Fibroblast of lung (primary cell): ENCODE measurements around the gene NECTIN3. TPM values are rescaled to one million over a fixed set of nuclear protein-coding genes. Genes with fewer than 3 reads are reported as not detected.

Experiments
- DNase-seq, 2 donors: peaks; one replicate each; pipeline versions ENCODE4 v3.0.0 to v3.0.0-alpha.2; 2010; ENCODE audit warnings: low read depth in 2 of 2
- H2AFZ ChIP-seq: 2 replicates; pipeline ENCODE4 v1.5.1; 2012; ENCODE audit warnings: low read length, control low read depth, inconsistent platforms
- H3K27ac ChIP-seq: 2 replicates; pipeline ENCODE4 v1.5.1; 2011; ENCODE audit warnings: low read length, control low read depth; ENCODE audit not compliant: insufficient read depth
- H3K27me3 ChIP-seq: 2 replicates; pipeline ENCODE4 v1.5.1; 2011; ENCODE audit warnings: mild to moderate bottlenecking, low read length; ENCODE audit not compliant: control insufficient read depth, insufficient read depth
- H3K36me3 ChIP-seq: 2 replicates; pipeline ENCODE4 v1.5.1; 2011; ENCODE audit warnings: low read length; ENCODE audit not compliant: control insufficient read depth, insufficient read depth
- H3K4me1 ChIP-seq: 2 replicates; pipeline ENCODE4 v1.5.1; 2011; ENCODE audit warnings: low read length; ENCODE audit not compliant: control insufficient read depth, insufficient read depth; ENCODE audit errors: extremely low read depth
- H3K4me2 ChIP-seq: 2 replicates; pipeline ENCODE4 v1.5.1; 2011; ENCODE audit warnings: low read length, control low read depth; ENCODE audit not compliant: insufficient read depth; ENCODE audit errors: extremely low read depth
- H3K4me3 ChIP-seq, 4 experiments: fragments of 200-600 bp in 1 of 4; sonication (generic) in 1 of 4; replicated peaks in 1 of 4; 2 replicates each; pipeline ENCODE4 v1.5.1; 2011 to 2016; ENCODE audit warnings: low read length in 4 of 4, low read depth in 3 of 4, mild to moderate bottlenecking in 3 of 4, control low read depth in 2 of 4, inconsistent platforms in 1 of 4, mixed read lengths in 1 of 4; ENCODE audit not compliant: insufficient read depth in 1 of 4; ENCODE audit errors: control extremely low read depth in 1 of 4
- H3K79me2 ChIP-seq: 2 replicates; pipeline ENCODE4 v1.5.1; 2012; ENCODE audit warnings: mild to moderate bottlenecking, low read length, inconsistent platforms; ENCODE audit not compliant: control insufficient read depth, insufficient read depth
- H3K9ac ChIP-seq: 2 replicates; pipeline ENCODE4 v1.5.1; 2011; ENCODE audit warnings: mild to moderate bottlenecking, low read length, control low read depth; ENCODE audit not compliant: insufficient read depth
- H3K9me3 ChIP-seq: 2 replicates; pipeline ENCODE4 v1.5.1; 2012; ENCODE audit warnings: low read depth, low read length; ENCODE audit not compliant: control insufficient read depth, insufficient read depth
- H4K20me1 ChIP-seq: 2 replicates; pipeline ENCODE4 v1.5.1; 2011; ENCODE audit warnings: low read length; ENCODE audit not compliant: control insufficient read depth, insufficient read depth; ENCODE audit errors: extremely low read depth
- EZH2 ChIP-seq: IDR thresholded peaks from 2 replicates; pipeline ENCODE4 v1.5.1; 2012; ENCODE audit warnings: low read length, control low read depth, mild to moderate bottlenecking; ENCODE audit errors: missing control alignments
- polyA plus RNA-seq, 2 donors: library from polyadenylated mRNA; depleted of rRNA in 1 of 2; stranded (reverse) in 1 of 2; unstranded in 1 of 2; fragments of >200 nt; gene quantifications; 2 replicates each; pipeline ENCODE4 v1.2.1, GENCODE V29; 2011 to 2012; ENCODE audit warnings: missing spikeins in 1 of 2
- total RNA-seq: library from RNA; depleted of rRNA; stranded (reverse); fragments of >200 nt; gene quantifications from 2 replicates; pipeline ENCODE4 v1.2.1, GENCODE V29; 2014
- TF ChIP-seq, protein P1 (sequence below), 2 donors: IDR thresholded peaks in 1 of 2; conservative IDR thresholded peaks in 1 of 2; 1 replicate in 1 of 2; 2 replicates in 1 of 2; pipeline ENCODE4 v1.5.1; 2011 to 2012; ENCODE audit warnings: low read length in 2 of 2, control low read depth in 1 of 2, inconsistent platforms in 1 of 2, low read depth in 1 of 2, mild to moderate bottlenecking in 1 of 2

NECTIN3 gene
- total and polyA plus RNA-seq, 2 donors (not counting 1 experiment from before 2014, with no cell fraction given) = 46.9 to 58.1 TPM

DNA sequence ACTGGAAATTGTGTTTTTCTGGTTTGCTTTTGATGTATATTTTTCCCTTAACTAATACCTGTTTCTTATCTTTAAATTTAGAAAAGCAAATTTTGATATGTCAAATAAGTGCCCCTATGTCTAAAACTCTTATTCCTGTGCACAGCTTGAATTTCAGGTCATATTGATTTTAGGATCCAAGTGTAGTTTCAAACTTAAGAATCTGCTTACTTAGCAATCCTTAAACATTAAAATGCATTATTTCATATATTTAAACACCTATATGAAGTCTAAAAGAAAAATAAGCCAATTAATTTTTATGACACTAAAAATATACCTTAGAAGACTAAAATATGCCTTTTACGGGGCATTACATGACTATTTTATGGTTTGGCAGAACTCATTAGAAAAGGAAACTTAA is 59.2 kb downstream of the NECTIN3 start:
- Histone ChIP-seq H3K9ac (no peak overlapping the region), H3K79me2 (no peaks in the 10 kb centered on the region)

DNA sequence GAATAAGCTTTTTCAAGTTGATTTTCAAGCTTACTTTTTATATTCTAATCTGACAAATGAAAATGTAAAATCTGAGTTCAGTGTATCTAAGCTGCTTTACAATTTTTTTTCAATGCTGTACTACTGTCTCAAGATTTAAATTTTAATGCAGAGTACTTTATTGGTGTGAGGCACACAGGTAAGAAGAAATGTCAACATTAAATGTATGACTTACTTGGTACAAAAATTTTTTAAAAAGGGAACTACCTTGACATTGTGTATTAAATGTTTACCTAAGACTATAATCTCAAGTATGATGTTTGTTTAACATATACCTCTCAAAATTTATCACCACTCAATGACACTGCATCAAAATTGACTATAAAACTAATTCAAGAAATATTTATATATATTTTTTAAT is 62.7 kb downstream of the NECTIN3 start:
- no peaks in the 10 kb centered on the region for H3K27me3 ChIP-seq
- no peak overlapping the region for H3K27ac ChIP-seq
- no peak overlapping the region for H3K4me2 ChIP-seq
- H3K9me3 ChIP-seq = no peaks in the 10 kb centered on the region
- no peaks in the 10 kb centered on the region for H3K4me1 ChIP-seq
- TF ChIP-seq, protein P1, sequence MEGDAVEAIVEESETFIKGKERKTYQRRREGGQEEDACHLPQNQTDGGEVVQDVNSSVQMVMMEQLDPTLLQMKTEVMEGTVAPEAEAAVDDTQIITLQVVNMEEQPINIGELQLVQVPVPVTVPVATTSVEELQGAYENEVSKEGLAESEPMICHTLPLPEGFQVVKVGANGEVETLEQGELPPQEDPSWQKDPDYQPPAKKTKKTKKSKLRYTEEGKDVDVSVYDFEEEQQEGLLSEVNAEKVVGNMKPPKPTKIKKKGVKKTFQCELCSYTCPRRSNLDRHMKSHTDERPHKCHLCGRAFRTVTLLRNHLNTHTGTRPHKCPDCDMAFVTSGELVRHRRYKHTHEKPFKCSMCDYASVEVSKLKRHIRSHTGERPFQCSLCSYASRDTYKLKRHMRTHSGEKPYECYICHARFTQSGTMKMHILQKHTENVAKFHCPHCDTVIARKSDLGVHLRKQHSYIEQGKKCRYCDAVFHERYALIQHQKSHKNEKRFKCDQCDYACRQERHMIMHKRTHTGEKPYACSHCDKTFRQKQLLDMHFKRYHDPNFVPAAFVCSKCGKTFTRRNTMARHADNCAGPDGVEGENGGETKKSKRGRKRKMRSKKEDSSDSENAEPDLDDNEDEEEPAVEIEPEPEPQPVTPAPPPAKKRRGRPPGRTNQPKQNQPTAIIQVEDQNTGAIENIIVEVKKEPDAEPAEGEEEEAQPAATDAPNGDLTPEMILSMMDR (conservative IDR thresholded peaks at IDR 0.05 in 1 of 2, IDR thresholded peaks at IDR 0.05 in 1 of 2; ENCODE audit: low read depth in 1 of 2, low read length in 2 of 2) = no peak
- no peak for TF ChIP-seq EZH2
- peaks cover 2% of the 10 kb centered on the region for H3K36me3 ChIP-seq
- H2AFZ ChIP-seq = no peak overlapping the region
- no peak for DNase-seq
- H3K4me3 ChIP-seq = no peak overlapping the region
- no peaks in the 10 kb centered on the region for H4K20me1 ChIP-seq
- no peak overlapping the region for H3K9ac ChIP-seq
- H3K79me2 ChIP-seq = no peaks in the 10 kb centered on the region

More for the DNA sequence above, 59.2 kb downstream of the NECTIN3 start:
- H3K4me3 ChIP-seq = no peak overlapping the region
- no peaks in the 10 kb centered on the region for H3K27me3 ChIP-seq
- H4K20me1 ChIP-seq = no peaks in the 10 kb centered on the region
- no peaks in the 10 kb centered on the region for H3K9me3 ChIP-seq
- H3K36me3 ChIP-seq = peaks cover 2% of the 10 kb centered on the region
- no peak overlapping the region for H3K27ac ChIP-seq
- no peak overlapping the region for H3K4me2 ChIP-seq
- DNase-seq = no peak
- no peak for TF ChIP-seq EZH2
- TF ChIP-seq, protein P1 (conservative IDR thresholded peaks at IDR 0.05 in 1 of 2, IDR thresholded peaks at IDR 0.05 in 1 of 2; ENCODE audit: low read depth in 1 of 2, low read length in 2 of 2) = no peak
- H2AFZ ChIP-seq = no peak overlapping the region
- no peaks in the 10 kb centered on the region for H3K4me1 ChIP-seq

DNA sequence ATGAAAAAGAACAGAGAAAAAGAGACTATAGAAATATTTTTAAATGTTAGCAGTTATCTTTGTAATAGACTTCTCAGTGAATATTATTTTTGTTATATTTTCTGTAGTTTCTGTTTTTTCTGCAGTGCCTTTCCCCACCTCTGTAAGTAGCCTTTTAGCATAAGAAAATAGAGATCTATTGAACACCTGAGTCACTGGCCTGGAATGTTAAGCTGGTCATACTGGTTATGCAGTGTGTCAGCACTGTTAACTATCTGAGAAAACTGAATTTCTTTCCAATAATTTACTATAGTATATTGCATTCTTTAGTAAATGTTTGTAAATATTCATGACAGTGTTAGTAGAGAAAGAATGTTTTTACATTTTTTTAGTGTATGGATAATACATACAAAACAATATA is 79.8 kb downstream of the NECTIN3 start:
- H3K4me3 ChIP-seq = no peak overlapping the region
- peaks cover 4% of the 10 kb centered on the region for H3K4me1 ChIP-seq

More for the DNA sequence above, 79.8 kb downstream of the NECTIN3 start:
- Histone ChIP-seq H3K9me3 (no peaks in the 10 kb centered on the region), H3K36me3 (no peaks in the 10 kb centered on the region), H3K4me2 (no peak overlapping the region), H2AFZ (no peak overlapping the region), H3K79me2 (no peaks in the 10 kb centered on the region), H3K27me3 (no peaks in the 10 kb centered on the region), H3K9ac (no peak overlapping the region), H4K20me1 (no peaks in the 10 kb centered on the region), H3K27ac (no peak overlapping the region)
- TF ChIP-seq, protein P1 (conservative IDR thresholded peaks at IDR 0.05 in 1 of 2, IDR thresholded peaks at IDR 0.05 in 1 of 2; ENCODE audit: low read depth in 1 of 2, low read length in 2 of 2) = no peak
- TF ChIP-seq EZH2 = no peak
- peak; percentile 50 to 80 for DNase-seq
